Keratinocyte (primary cell): ENCODE data around the gene BCL2.

ENCODE experiments used
- EZH2 ChIP-seq: IDR thresholded peaks from one replicate; pipeline ENCODE4 v1.6.1; 2012; ENCODE audit warnings: inconsistent platforms, mild to moderate bottlenecking, low read length, moderate library complexity
- TF ChIP-seq, protein P1 (sequence below), 3 experiments: IDR thresholded peaks in 1 of 3; conservative IDR thresholded peaks in 1 of 3; optimal IDR thresholded peaks in 1 of 3; 2 replicates in 2 of 3; 3 replicates in 1 of 3; pipeline versions ENCODE3 to v1.5.1; 2011; ENCODE audit warnings: low read length in 3 of 3, mild to moderate bottlenecking in 3 of 3, moderate library complexity in 2 of 3, control low read depth in 1 of 3, inconsistent platforms in 1 of 3; ENCODE audit not compliant: insufficient read depth in 2 of 3; ENCODE audit errors: extremely low read depth in 1 of 3

DNA sequence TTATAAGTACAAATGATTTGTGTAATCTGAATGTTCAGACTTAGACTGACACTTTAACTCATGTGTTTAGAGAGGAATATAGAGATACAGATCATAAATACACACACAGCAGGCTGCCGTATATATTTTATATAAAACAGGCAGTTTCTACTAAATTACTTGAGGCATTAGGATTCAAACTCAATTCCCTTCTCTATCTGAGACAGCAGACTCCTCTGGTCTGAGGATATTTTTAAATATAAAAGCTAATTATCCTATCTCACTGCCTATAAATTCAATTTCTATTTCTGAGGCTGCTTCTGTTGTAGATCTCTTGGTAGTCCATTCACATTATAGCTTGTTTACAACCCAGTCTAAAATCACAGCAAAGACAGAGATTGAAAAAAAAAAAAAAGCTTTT lies 46.9 kb downstream of the BCL2 start:
- TF ChIP-seq, protein P1, sequence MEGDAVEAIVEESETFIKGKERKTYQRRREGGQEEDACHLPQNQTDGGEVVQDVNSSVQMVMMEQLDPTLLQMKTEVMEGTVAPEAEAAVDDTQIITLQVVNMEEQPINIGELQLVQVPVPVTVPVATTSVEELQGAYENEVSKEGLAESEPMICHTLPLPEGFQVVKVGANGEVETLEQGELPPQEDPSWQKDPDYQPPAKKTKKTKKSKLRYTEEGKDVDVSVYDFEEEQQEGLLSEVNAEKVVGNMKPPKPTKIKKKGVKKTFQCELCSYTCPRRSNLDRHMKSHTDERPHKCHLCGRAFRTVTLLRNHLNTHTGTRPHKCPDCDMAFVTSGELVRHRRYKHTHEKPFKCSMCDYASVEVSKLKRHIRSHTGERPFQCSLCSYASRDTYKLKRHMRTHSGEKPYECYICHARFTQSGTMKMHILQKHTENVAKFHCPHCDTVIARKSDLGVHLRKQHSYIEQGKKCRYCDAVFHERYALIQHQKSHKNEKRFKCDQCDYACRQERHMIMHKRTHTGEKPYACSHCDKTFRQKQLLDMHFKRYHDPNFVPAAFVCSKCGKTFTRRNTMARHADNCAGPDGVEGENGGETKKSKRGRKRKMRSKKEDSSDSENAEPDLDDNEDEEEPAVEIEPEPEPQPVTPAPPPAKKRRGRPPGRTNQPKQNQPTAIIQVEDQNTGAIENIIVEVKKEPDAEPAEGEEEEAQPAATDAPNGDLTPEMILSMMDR (optimal IDR thresholded peaks at IDR 0.05 in 1 of 3, IDR thresholded peaks at IDR 0.05 in 1 of 3, conservative IDR thresholded peaks at IDR 0.05 in 1 of 3; ENCODE audit: extremely low read depth in 1 of 3, insufficient read depth in 2 of 3, low read length in 3 of 3), result no peak
- TF ChIP-seq EZH2, result no peak
